GM12873 (cell line): ENCODE data around the gene PITPNC1.

Experiments
- TF ChIP-seq, protein P1 (sequence below): IDR thresholded peaks from 2 replicates; pipeline ENCODE4 v1.5.1; 2012; ENCODE audit warnings: low read depth, mild to moderate bottlenecking, moderate library complexity, low read length, control low read depth; ENCODE audit not compliant: insufficient read depth; ENCODE audit errors: missing control alignments

PITPNC1 gene

DNA sequence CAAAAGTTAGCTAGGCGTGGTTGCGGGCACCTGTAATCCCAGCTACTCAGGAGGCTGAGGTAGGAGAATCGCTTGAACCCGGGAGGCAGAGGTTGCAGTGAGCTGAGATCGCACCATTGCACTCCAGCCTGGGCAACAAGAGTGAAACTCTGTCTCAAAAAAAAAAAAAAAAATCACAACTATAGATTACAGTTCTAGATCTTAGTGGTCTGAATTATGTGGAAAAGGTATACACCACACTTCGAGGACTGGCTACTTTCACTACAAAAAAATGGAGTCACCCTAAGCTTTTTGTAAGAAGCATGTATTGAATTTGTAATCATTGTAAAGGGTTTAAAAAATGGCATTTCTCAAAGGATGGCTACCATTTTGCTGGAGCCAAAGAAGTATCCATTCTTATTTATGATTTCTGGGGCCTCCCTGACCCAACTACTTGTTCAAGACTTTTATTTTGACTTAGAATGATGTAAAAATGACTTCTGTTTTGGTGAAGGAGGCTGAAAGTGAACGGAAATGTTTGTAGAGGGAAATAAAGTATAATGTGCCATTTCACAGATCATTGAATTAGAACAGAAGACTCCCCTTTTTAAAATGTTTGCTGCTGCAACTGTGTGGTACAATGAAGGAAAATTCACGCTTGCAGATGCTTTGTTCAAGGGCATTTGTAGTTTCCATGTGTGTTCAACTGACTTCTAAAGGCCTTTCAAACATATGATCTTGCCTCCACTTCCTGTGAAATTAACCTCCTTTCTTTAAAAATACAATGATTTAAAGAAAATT, 303.6 kb downstream of the PITPNC1 start:
- TF ChIP-seq, protein P1, sequence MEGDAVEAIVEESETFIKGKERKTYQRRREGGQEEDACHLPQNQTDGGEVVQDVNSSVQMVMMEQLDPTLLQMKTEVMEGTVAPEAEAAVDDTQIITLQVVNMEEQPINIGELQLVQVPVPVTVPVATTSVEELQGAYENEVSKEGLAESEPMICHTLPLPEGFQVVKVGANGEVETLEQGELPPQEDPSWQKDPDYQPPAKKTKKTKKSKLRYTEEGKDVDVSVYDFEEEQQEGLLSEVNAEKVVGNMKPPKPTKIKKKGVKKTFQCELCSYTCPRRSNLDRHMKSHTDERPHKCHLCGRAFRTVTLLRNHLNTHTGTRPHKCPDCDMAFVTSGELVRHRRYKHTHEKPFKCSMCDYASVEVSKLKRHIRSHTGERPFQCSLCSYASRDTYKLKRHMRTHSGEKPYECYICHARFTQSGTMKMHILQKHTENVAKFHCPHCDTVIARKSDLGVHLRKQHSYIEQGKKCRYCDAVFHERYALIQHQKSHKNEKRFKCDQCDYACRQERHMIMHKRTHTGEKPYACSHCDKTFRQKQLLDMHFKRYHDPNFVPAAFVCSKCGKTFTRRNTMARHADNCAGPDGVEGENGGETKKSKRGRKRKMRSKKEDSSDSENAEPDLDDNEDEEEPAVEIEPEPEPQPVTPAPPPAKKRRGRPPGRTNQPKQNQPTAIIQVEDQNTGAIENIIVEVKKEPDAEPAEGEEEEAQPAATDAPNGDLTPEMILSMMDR, result no peak

DNA sequence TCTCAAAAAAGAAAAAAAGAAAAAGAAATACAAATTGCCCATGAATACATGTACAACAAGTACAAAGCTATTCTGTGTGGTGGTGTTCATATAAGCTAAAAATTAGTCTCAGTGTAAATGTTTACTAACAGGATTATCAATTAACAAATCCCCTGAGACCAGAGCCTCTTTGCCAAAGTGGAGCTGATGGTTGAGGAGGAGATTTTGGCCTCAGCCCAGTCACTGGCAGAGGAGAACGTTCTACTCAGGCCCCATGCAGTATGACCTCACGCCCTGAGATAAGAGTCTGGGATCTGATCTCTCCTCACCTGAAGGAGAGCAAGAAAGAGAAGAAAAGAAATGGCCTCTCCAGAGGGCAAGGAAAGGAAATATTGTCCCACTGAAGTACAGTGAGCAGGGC, 305.1 kb downstream of the PITPNC1 start:
- TF ChIP-seq, protein P1, result no peak

DNA sequence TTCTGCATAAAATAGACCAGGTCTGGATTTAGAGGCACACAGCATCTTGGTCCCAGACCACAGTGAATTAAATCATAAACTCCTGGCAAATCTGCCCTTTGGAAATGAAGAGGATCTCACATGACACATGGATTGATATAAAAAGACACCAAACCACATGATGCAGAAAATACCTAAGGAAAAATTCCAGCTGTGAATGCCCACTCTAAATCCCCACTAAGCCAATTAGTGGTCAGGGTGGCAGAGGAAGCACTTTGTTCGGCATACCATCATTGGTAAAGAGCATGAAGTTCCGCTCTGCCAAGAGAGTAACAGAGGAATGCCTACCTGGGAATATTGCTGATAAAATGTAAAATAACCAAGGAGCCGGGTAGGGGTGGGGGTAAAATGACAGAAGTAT, 308.3 kb downstream of the PITPNC1 start:
- TF ChIP-seq, protein P1, result no peak

DNA sequence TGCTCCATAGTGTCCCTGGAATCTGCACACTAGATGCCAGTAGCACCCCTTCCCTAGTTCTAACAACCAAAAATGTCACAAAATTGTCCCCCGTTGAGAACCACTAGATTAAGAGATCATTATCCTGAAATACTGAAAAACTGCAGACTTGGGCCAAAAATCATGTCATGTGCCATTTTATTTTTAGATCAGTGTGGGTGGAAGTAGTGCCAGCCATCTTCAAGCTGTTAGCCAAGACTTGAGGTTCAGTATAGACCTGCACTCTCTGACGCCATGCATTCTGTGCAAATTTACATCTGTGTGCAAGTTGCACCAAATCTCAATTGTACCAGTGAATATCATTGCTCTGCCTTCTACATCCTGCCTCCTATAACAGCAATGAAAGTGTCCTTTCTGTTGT, 309.2 kb downstream of the PITPNC1 start:
- TF ChIP-seq, protein P1, result no peak

DNA sequence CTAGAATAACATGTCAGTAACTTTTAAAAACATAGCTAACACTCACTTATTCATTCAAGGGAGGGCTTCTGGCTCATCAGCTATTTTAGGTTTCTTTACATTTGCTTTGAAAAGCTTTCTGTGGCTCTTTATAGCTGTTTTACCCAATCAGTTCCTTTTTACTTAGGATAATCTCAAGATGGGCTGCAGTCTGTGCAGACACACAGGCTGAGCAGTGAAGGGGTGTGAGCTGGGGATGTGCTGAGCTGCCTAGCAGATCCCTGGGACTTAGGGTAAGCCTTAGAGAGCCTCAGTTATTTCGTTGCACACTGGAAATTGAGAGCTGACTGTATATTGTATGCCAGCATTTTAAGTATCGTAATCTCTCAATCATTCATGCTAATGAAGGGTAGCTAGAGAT, 310.4 kb downstream of the PITPNC1 start:
- TF ChIP-seq, protein P1, result no peak

DNA sequence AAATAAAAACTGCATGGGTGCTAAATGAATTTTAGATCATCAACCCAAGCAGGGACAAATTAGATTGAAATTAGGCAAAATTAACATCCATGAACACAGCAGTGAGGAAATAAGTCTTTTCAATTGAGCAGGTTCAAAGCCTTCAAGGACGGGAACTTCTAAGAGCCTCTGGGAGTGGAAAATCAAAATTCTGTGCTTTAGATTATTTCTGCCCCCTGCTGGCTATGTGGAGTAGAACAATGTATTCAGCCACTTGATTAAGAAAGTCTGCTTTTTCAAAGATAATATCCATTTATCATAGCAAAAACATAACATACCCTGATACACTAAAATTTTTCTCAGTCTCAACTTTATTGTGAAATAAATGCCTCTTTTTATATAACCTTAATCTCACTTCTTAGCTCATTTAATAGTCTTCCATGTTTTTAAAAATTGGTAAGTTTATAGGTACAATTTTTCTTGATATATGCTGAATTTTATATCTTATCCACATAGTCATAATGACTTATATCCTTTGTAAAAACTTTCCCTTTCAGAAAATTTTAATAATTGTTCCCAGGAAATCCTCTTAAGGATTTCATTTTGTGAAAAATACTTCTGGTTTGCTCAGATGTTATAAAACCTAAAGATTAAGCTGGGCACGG, 312.6 kb downstream of the PITPNC1 start:
- TF ChIP-seq, protein P1, result peak; percentile 69

DNA sequence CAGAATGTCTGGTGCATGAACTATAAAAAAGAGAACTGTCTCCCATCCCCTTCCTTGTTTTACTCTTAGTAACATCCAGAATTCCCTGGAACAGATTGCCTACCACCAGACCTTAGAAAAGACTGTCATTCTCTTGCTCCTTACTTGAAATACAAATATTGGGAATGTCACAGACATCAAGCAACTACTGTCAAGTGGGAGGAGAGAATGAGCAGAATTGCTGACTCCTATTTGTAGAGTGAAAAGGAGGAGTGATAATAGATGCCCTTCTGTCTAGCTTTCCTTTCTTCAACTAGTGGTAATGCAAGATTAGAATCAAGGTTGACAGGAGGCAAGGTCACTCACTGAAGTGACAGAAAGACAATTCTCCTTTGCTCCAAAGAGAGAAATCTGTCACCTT, 316.7 kb downstream of the PITPNC1 start:
- TF ChIP-seq, protein P1, result no peak
